ENCODE measurements around the gene SEMA5B. TPM values are rescaled to one million over a fixed set of nuclear protein-coding genes. Genes with fewer than 3 reads are reported as not detected.

The SEMA5B gene
- total RNA-seq, 1 donor from 2014 or later: 1.0 TPM

GRCh38 chr3:122966045-122966444, 61.5 kb downstream of the SEMA5B start:
- peaks cover 41% of the 10 kb centered on the region for H3K27me3 ChIP-seq (ENCODE audit: insufficient read depth, low read length)
- no peak overlapping the region for H3K9ac ChIP-seq (ENCODE audit: low read length)
- H3K4me2 ChIP-seq (ENCODE audit: low read length): no peak overlapping the region
- Mint-ChIP-seq H3K27ac (ENCODE audit: unreplicated experiment) (no peak overlapping the region), H3K9me3 (ENCODE audit: unreplicated experiment) (peaks cover 8% of the 10 kb centered on the region), H3K4me3 (ENCODE audit: unreplicated experiment) (no peak overlapping the region), H3K27me3 (ENCODE audit: low read depth, unreplicated experiment) (peaks cover 45% of the 10 kb centered on the region), H3K36me3 (ENCODE audit: low read depth, unreplicated experiment) (peaks cover 4% of the 10 kb centered on the region), H3K4me1 (ENCODE audit: low read depth, unreplicated experiment) (peaks cover 13% of the 10 kb centered on the region)
- DNase-seq (ENCODE audit: low read depth) (no peak), FAIRE-seq (no peak)
- H3K79me2 ChIP-seq (ENCODE audit: insufficient read depth, low read length): no peaks in the 10 kb centered on the region
- no peaks in the 10 kb centered on the region for H3K36me3 ChIP-seq (ENCODE audit: insufficient read depth, low read length)
- H3K4me1 ChIP-seq (ENCODE audit: insufficient read depth, low read length): peaks cover 10% of the 10 kb centered on the region
- no peak overlapping the region for H3K27ac ChIP-seq (ENCODE audit: low read depth, low read length)
- no peak for TF ChIP-seq EZH2 (IDR thresholded peaks at IDR 0.05; ENCODE audit: insufficient read depth, low read length)
- TF ChIP-seq, protein P1, sequence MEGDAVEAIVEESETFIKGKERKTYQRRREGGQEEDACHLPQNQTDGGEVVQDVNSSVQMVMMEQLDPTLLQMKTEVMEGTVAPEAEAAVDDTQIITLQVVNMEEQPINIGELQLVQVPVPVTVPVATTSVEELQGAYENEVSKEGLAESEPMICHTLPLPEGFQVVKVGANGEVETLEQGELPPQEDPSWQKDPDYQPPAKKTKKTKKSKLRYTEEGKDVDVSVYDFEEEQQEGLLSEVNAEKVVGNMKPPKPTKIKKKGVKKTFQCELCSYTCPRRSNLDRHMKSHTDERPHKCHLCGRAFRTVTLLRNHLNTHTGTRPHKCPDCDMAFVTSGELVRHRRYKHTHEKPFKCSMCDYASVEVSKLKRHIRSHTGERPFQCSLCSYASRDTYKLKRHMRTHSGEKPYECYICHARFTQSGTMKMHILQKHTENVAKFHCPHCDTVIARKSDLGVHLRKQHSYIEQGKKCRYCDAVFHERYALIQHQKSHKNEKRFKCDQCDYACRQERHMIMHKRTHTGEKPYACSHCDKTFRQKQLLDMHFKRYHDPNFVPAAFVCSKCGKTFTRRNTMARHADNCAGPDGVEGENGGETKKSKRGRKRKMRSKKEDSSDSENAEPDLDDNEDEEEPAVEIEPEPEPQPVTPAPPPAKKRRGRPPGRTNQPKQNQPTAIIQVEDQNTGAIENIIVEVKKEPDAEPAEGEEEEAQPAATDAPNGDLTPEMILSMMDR (IDR thresholded peaks at IDR 0.05; ENCODE audit: insufficient read depth, low read depth, low read length): no peak
- no peaks in the 10 kb centered on the region for H4K20me1 ChIP-seq (ENCODE audit: insufficient read depth, low read length)
- no peak overlapping the region for H3K4me3 ChIP-seq (ENCODE audit: insufficient read depth, low read depth, low read length)
- no peaks in the 10 kb centered on the region for H3K9me3 ChIP-seq (ENCODE audit: insufficient read depth, low read depth, low read length)
- no peak overlapping the region for H2AFZ ChIP-seq (ENCODE audit: low read depth, low read length)

DNA sequence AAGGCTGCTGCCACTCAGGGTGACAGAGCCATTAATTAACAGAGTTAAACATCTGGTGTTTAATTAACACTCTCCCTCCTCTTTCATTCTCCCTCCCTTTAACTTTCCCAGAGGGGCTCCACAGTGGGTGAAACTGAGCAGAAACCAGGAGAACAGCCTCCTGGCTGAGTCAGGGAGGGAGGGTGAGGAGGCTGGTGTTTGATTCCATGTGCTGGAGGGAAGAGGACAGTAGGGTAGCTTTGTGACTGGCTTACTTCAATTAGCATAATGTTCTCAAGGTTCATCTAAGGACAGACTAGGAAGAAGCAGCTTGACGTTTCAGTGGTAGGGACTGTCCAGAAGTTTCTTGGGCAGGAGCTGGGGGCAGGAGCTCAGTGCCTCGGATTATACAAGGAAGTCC, 62.8 kb downstream of the SEMA5B start:
- Histone ChIP-seq H3K4me3 (ENCODE audit: insufficient read depth, low read depth, low read length) (no peak overlapping the region), H3K9ac (ENCODE audit: low read length) (no peak overlapping the region), H3K4me1 (ENCODE audit: insufficient read depth, low read length) (peaks cover 2% of the 10 kb centered on the region), H4K20me1 (ENCODE audit: insufficient read depth, low read length) (no peaks in the 10 kb centered on the region), H2AFZ (ENCODE audit: low read depth, low read length) (no peak overlapping the region), H3K36me3 (ENCODE audit: insufficient read depth, low read length) (no peaks in the 10 kb centered on the region), H3K27ac (ENCODE audit: low read depth, low read length) (no peak overlapping the region), H3K4me2 (ENCODE audit: low read length) (no peak overlapping the region), H3K79me2 (ENCODE audit: insufficient read depth, low read length) (no peaks in the 10 kb centered on the region), H3K27me3 (ENCODE audit: insufficient read depth, low read length) (peaks cover 35% of the 10 kb centered on the region), H3K9me3 (ENCODE audit: insufficient read depth, low read depth, low read length) (no peaks in the 10 kb centered on the region)
- Mint-ChIP-seq H3K27me3 (ENCODE audit: low read depth, unreplicated experiment) (peaks cover 45% of the 10 kb centered on the region), H3K9me3 (ENCODE audit: unreplicated experiment) (peaks cover 8% of the 10 kb centered on the region), H3K27ac (ENCODE audit: unreplicated experiment) (no peak overlapping the region), H3K4me3 (ENCODE audit: unreplicated experiment) (no peak overlapping the region), H3K36me3 (ENCODE audit: low read depth, unreplicated experiment) (peaks cover 4% of the 10 kb centered on the region), H3K4me1 (ENCODE audit: low read depth, unreplicated experiment) (peaks cover 9% of the 10 kb centered on the region)
- FAIRE-seq (no peak), DNase-seq (ENCODE audit: low read depth) (no peak)
- TF ChIP-seq, protein P1 (IDR thresholded peaks at IDR 0.05; ENCODE audit: insufficient read depth, low read depth, low read length): no peak
- no peak for TF ChIP-seq EZH2 (IDR thresholded peaks at IDR 0.05; ENCODE audit: insufficient read depth, low read length)

DNA sequence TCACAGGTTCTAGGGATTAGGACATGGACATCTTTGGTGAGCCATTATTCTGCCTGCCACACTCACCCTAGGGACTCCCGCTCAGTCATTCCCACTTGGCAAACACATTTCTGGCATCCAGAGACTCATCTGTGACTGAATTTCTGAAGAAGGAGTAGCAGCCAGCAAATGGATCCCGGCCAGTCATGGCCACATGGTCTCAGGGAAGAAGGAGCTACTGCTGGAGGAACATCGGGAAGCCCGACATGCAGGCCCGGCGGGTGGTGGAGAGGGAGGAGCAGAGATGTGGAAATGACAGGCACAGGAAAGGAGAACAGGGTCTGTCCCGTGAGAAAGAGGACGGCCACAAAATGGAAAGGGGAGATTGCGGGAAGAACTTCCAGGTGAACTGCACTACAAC, 65.4 kb downstream of the SEMA5B start:
- H3K36me3 Mint-ChIP-seq (ENCODE audit: low read depth, unreplicated experiment): peaks cover 4% of the 10 kb centered on the region

More for the DNA sequence above, 65.4 kb downstream of the SEMA5B start:
- H3K9me3 Mint-ChIP-seq (ENCODE audit: unreplicated experiment): peaks cover 8% of the 10 kb centered on the region
- no peak overlapping the region for H3K27ac ChIP-seq (ENCODE audit: low read depth, low read length)
- no peak overlapping the region for H3K27ac Mint-ChIP-seq (ENCODE audit: unreplicated experiment)
- no peaks in the 10 kb centered on the region for H3K4me1 ChIP-seq (ENCODE audit: insufficient read depth, low read length)
- H3K9me3 ChIP-seq (ENCODE audit: insufficient read depth, low read depth, low read length): no peaks in the 10 kb centered on the region
- no peaks in the 10 kb centered on the region for H3K79me2 ChIP-seq (ENCODE audit: insufficient read depth, low read length)
- no peak overlapping the region for H3K4me3 ChIP-seq (ENCODE audit: insufficient read depth, low read depth, low read length)
- FAIRE-seq (no peak), DNase-seq (ENCODE audit: low read depth) (no peak)
- no peaks in the 10 kb centered on the region for H4K20me1 ChIP-seq (ENCODE audit: insufficient read depth, low read length)
- no peak overlapping the region for H2AFZ ChIP-seq (ENCODE audit: low read depth, low read length)
- no peak overlapping the region for H3K4me2 ChIP-seq (ENCODE audit: low read length)
- peaks cover 40% of the 10 kb centered on the region for H3K27me3 Mint-ChIP-seq (ENCODE audit: low read depth, unreplicated experiment)
- no peaks in the 10 kb centered on the region for H3K36me3 ChIP-seq (ENCODE audit: insufficient read depth, low read length)
- TF ChIP-seq, protein P1 (IDR thresholded peaks at IDR 0.05; ENCODE audit: insufficient read depth, low read depth, low read length): no peak
- TF ChIP-seq EZH2 (IDR thresholded peaks at IDR 0.05; ENCODE audit: insufficient read depth, low read length): peak; percentile 10
- H3K4me3 Mint-ChIP-seq (ENCODE audit: unreplicated experiment): no peak overlapping the region
- no peak overlapping the region for H3K9ac ChIP-seq (ENCODE audit: low read length)
- peaks cover 9% of the 10 kb centered on the region for H3K4me1 Mint-ChIP-seq (ENCODE audit: low read depth, unreplicated experiment)
- H3K27me3 ChIP-seq (ENCODE audit: insufficient read depth, low read length): peaks cover 46% of the 10 kb centered on the region
